Lower leg skin (tissue), 3 donors: ENCODE measurements around the gene AFF2.

Experiments
- CTCF ChIP-seq, 3 donors: fragments of 450-650 bp; IDR thresholded peaks; one replicate each; pipeline ENCODE4 v1.5.1; 2016; ENCODE audit warnings: antibody characterized with exemption in 3 of 3, mild to moderate bottlenecking in 3 of 3, moderate library complexity in 2 of 3
- POLR2A ChIP-seq, 2 donors: fragments of 450-650 bp; IDR thresholded peaks; one replicate each; pipeline ENCODE4 v1.6.1; 2016 to 2017; ENCODE audit warnings: antibody characterized with exemption in 2 of 2, mild to moderate bottlenecking in 1 of 2, moderate library complexity in 1 of 2

DNA sequence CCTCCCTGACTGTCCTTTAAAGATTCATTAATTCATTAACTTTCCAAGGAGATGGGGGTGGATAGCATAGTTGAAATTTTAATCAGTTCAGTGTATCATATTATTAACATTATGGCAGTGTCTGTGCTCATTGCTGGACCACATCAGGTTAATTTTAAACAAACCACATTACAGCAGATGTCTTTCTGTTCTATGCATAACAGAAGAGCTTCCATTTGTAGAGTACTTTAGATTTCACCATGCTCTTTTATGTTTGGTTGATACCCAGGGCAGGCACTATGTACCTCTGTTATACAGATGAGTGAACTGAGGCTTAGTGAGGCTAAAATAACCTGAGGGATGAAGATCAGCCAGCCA is 41.1 kb downstream of the AFF2 start:
- TF ChIP-seq CTCF (IDR thresholded peaks at IDR 0.05) (no peak), POLR2A (IDR thresholded peaks at IDR 0.05) (no peak)
